Activated naive CD4-positive, alpha-beta T cell treated with anti-CD3 and anti-CD28 coated beads, Interleukin-2, amount 50 U/mL, for 16 hours (primary cell): ENCODE results near the gene USF2.
"Not testable (repeated sequence)": the region's sequence is repeated elsewhere in the genome, so short reads cannot be mapped to it uniquely, and the experiment has no call there.

ENCODE experiments used
- DNase-seq: peaks from one replicate; pipeline ENCODE4 v3.0.0-alpha.2; 2020

Gene USF2

GRCh38 chr19:35268536-35269437 is at the start of gene USF2:
Gene USF2, plus strand, starts transcription at chr19:35268962. Its CDS starts 140 bp downstream, at chr19:35269102.
- peak; percentile 69 for DNase-seq

DNA sequence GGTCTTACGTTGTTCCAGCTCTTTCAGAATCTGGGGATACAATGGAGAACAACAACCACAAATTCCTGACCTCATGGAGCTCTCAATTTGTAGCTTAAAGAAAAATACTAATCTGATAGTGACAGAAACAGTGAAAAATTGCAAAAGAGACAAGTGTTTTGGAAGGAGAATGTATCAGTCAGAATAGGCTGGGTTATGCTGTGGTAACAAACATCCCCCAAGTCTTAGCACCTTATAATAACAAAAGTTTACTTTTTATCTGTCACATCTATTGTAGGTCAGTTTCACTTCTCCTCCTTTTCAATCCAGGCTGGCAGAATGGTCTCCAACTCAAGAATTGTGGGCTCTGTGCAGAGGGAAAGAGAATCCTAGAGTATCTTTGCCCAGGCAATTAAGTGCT is 49.8 kb upstream of the USF2 start:
- no peak for DNase-seq

- no peak for DNase-seq
Measured at GRCh38 chr19:35220315-35220921, 48.3 kb upstream of the USF2 start.

- DNase-seq: not testable (repeated sequence)
Measured at GRCh38 chr19:35220973-35221590, 47.7 kb upstream of the USF2 start.

DNA sequence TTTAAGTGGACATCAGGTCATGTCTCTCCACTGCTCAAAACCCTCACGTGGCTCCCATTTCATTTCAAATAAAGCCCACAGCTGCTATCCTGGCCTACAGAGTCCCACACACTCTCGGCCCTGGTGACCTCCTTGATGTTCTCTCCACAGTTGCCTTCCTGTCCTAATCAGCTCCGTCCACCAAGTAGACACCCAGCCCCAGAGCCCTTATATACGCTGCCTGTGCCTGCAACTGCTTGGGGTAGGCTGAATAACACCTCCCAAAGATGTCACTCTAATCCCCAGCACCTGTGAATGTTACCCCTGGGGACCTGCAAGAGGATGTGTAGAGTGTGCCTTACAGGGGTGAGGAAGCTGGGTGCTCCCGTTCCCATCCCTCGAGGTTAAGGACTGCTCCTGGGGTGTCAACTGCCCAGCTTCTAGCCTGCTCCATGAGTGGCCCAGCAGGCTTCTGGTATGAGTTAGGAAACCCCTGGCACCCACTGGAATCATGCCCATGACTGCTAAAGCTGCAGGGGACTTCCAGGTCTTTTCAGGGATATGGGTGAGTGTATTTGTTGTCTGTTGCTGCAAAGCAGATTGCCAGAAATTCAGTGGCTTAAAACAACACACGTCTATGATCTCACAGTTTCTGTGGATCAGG is 46.3 kb upstream of the USF2 start:
- DNase-seq: no peak

DNA sequence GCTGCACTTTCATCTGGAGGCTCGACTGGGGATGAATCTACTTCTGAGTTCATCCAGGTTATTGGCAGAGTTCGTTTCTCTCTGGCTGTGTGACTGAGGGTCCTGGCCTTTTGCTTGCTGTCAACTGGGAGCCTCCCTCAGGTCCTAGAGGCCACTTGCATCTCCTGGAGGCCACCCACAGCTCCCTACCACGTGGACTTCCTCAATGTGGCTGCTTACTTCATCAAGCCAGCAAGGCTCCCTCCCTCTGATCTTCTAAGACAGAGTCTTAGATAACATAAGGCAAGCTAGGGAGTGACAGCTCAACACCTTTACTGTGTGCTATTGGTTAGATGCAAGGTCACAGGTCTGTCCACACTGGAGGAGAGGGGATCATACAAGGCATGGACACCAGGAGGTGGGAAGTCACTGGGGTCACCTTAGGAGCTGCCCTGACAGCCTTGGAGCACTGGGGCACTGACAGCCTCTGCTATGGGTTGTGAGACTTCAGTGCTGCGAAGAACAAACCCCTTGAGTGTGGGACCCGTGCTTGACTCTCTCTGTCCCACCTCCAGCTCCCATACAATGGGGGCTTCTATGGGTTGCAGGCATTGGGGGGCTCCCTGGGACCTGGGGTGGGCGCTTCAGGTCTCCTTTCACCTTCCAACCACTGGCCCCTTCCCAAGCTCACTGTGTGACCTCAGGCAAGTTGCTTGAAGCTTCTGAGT is 45.5 kb upstream of the USF2 start:
- DNase-seq: no peak

DNA sequence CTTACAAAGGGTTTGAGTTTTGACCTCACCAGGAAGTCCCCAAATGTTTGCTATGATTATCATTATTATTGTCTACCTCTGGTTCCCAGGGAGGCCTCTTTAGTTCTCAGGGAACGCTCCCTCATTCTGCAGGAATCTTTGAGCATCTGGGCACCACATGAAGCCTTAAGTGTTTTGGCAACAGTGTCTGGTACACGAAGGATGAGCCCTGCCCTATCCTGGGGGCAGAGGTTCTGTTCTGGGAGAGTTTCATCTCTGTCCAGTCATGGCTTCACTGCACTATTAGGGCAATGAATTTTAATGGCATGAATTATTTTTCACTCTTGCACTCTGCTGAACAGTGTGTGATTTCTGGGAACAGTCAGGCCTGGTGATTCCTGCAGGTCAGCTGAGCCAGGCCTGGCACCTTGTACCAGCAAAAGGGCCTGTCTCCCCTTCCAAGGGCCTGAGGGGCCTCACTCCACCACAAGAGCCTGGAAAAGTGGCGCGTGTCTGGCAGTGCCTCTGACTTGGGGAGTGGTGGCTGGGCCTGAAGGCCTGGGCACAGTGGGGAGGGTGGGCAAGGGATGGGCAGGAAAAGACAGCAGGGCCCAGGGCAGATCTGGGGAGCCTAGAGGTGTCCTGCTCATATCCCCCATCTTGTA is 44.8 kb upstream of the USF2 start:
- DNase-seq: no peak

GRCh38 chr19:35224681-35225571 is 43.8 kb upstream of the USF2 start:
- DNase-seq: no peak

DNA sequence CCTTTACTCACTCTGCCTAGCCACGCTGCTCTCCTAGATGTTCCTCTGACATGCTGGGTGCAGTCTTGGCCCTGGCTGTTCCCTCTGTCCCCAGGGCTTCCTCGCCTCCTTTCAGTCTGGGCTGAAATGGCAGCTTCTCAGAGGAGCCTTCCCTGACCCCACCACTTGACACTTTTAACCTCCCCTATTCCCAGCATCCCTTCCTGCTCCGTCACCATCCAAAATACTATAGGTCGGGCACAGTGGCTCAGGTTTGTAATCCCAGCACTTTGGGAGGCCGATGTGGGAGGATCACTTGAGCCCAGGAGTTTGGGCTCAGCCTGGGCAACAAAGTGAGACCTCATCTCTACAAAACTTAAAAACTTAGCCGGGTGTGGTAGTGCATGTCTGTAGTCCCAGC is 42.8 kb upstream of the USF2 start:
- no peak for DNase-seq

DNA sequence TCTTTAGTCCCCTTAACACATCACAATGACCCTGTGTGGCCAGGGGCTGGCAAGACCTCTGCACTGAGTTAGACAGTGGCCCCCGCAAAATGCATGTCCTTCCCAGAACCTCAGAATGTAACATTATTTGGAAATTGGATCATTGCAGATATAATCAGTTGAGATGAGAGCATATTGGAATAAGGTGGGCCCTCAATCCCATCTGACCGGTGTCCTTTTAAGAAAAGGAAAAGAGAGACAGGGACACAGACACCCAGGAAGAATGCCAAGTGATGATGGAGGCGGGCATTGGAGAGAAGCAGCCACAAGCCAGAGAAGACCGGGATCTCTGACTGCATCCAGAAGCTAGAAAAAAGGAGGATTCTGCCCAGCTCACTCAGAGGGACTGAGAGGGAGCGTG is 42.0 kb upstream of the USF2 start:
- no peak for DNase-seq

DNA sequence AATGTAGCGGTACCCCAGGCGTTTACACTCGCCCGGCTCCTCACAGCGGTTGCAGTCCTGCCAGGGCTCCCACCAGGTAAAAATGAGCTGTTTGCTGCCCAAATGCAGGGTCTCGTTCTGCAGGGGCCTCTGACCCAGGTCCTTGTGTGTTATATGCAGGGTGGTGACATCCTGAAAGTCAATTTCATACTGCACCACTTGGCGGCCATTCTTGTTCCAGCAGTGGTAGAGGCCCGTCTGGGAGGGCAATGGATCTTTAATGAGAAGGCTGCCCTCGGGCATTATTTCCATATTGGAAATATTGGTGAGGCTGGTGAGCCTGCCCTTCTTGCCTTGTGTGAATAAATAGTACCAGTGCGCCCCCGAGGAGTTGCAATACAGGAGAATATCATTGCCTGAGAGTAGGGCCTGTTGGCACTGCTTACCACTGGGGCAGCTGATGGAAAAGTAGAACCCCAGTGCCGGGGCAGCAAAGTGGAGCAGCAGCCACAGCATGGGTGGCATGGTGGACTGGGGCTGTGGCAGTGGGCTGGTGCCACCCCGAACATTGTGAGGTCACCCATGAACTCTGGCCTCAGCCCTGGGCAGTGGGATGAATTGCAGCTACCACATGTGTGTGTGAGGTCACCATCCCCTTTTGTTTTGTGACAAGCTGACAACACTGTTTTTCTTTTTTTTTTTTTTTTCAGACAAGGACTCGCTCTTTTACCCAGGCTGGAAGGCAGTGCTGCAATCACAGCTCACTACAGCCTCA is 40.4 kb upstream of the USF2 start, which contains the start of gene FAM187B:
TSS of gene FAM187B (minus strand) at position 563 of the 754 bp plus-strand sequence. CDS start at position 504, 59 bp downstream.
- no peak for DNase-seq

GRCh38 chr19:35229601-35230000 is 39.2 kb upstream of the USF2 start:
- no peak for DNase-seq

DNA sequence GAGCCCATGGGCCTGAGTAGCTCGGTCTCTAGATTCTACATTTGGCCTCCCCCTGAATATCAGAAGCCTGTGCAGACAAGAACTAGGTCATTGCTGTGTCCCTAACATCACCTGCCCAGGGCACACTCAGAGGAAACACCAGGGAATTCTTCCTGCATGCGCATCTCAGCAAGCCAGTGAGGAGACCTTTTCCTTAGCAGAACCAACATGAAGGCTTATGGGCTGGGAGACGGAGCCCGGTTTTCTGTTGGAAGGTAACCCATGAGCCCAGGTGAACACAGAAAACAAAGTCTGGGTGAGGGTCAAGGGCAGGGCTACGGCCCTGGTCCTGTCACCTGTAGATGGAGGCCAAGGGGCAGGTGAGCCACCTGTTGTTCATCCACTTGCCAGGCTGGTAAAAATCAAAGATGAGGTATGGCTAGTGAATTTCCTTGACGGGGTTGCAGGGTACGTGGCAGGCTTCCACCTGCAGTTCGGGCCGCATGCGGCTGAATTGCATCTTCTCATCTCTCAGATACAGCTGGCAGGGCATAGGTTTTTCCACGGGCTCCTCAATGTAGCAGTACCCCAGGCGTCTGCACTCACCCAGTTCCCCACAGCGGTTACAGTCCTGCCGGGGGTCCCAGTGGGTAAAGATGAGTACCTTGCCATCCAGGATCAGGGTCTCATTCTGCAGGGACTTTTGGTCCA is 36.7 kb upstream of the USF2 start:
- no peak for DNase-seq

DNA sequence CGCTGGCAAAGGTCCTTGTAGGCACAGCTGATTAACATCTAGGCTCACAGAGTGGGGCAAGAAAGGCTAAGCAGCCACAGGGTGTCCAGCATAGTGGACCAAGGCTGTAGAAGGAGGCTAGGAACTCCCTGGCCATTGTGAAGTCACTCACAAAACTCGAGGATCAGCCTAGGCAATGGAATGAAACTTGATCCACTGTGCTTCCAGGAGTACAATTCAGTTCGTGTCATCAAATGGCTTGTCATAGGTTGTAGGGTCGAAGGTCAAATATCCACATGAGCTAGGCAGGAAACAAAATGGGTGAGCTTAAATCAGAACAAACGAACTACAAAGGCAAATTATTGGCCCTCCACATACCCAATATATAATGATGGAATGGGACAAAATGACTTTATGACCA is 35.9 kb upstream of the USF2 start:
- DNase-seq: no peak

GRCh38 chr19:35236638-35237400 is 31.9 kb upstream of the USF2 start:
- DNase-seq: no peak

DNA sequence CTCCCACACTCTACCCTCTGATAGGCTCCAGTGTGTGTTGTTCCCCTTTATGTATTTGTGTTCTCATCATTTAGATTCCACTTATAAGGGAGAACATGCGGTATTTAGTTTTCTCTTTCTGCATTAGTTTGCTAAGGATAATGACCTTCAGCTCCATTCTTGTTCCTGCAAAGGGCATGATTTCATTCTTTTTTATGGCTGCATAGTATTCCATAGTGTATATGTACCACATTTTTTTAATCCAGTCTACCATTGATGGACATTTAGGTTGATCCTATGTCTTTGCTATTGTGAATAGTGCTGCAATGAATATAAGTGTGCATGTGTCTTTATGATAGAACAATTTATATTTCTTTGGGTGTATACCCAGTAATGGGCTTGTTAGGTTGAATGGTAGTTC is 29.2 kb upstream of the USF2 start:
- not testable (repeated sequence) for DNase-seq

DNA sequence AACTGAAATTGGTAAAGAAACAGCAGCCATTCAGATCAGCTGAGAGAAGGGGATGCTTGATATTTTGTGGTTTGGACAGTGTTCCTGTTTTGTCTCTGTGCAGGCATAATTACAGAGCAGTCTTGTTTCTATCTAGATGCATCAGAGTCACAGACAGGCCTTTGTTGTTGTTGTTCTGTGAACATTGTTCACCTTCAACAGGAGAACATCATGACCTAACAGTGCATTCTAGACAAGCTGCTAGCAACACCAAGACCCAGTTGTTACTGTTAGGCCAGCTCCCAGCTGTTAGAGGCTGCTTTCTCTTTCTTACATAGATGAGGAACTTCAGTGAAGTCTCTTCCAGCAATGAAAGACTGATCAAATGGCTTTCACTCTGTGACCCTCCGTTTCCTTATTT is 28.4 kb upstream of the USF2 start:
- no peak for DNase-seq

GRCh38 chr19:35241417-35241816 is 27.3 kb upstream of the USF2 start:
- DNase-seq: no peak
